ENCODE measurements around the gene BCL3.

Gene BCL3

GRCh38 chr19:44749994-44750393 is 1.5 kb downstream of the BCL3 start:
- TF ChIP-seq CTCF (IDR thresholded peaks at IDR 0.05) = no peak
- Histone ChIP-seq H3K27me3 (no peaks in the 10 kb centered on the region), H3K4me1 (ENCODE audit: control insufficient read depth in 1 of 2, insufficient read depth in 1 of 2, low read depth in 1 of 2, low read length in 1 of 2) (peaks cover 74% of the 10 kb centered on the region in 2 experiments), H3K36me3 (peaks cover 36% of the 10 kb centered on the region), H3K27ac (peak overlapping the region; percentile 100), H3K4me3 (ENCODE audit: low read depth in 1 of 2, low read length in 1 of 2) (peak overlapping the region; percentile 85 to 97), H3K9me3 (no peaks in the 10 kb centered on the region)

DNA sequence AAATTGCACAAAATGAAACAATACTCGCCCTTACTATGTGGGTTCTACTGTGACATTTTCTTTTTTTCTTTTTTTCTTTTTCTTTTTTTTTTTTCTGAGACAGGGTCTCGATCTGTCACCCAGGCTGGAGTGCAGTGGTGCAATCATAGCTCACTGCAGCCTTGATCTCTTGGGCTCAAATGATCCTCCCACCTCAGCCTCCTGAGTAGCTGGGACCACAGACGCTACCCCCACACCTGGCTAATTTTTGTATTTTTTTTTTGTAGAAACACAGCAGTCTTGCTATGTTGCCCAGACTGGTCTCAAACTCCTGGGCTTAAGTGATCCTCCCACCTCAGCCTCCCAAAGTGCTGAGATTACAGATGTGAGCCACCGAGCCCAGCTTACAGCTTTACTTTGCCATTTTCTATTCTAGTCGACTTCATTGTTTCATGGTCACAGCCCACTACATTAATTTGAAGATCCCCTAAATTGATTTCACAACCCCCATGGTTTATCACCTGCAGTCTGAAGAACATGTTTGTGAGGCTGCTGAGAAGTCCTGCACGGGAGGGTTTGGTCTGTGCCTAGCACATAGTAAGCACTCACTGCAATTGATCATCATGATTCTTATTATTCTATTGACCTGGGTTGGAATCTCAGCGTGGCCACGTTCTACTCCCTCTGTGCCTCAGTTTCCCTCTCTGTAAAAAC is 3.8 kb downstream of the BCL3 start:
- Histone ChIP-seq H3K27me3 (no peaks in the 10 kb centered on the region), H3K4me1 (ENCODE audit: control insufficient read depth in 1 of 2, insufficient read depth in 1 of 2, low read depth in 1 of 2, low read length in 1 of 2) (peaks cover 73% of the 10 kb centered on the region in 2 experiments), H3K36me3 (peaks cover 59% of the 10 kb centered on the region), H3K9me3 (no peaks in the 10 kb centered on the region), H3K27ac (peak overlapping the region; percentile 100), H3K4me3 (ENCODE audit: low read depth in 1 of 2, low read length in 1 of 2) (peak overlapping the region; percentile 85 to 97)
- TF ChIP-seq CTCF (IDR thresholded peaks at IDR 0.05) = no peak

GRCh38 chr19:44752816-44753625 is 4.5 kb downstream of the BCL3 start:
- TF ChIP-seq CTCF (IDR thresholded peaks at IDR 0.05) = peak; percentile 34
- Histone ChIP-seq H3K36me3 (peaks cover 66% of the 10 kb centered on the region), H3K27ac (peak overlapping the region; percentile 100), H3K4me3 (ENCODE audit: low read depth in 1 of 2, low read length in 1 of 2) (peak overlapping the region; percentile 85 to 97), H3K27me3 (no peaks in the 10 kb centered on the region), H3K9me3 (no peaks in the 10 kb centered on the region), H3K4me1 (ENCODE audit: control insufficient read depth in 1 of 2, insufficient read depth in 1 of 2, low read depth in 1 of 2, low read length in 1 of 2) (peaks cover 66 to 72% of the 10 kb centered on the region in 2 experiments)

DNA sequence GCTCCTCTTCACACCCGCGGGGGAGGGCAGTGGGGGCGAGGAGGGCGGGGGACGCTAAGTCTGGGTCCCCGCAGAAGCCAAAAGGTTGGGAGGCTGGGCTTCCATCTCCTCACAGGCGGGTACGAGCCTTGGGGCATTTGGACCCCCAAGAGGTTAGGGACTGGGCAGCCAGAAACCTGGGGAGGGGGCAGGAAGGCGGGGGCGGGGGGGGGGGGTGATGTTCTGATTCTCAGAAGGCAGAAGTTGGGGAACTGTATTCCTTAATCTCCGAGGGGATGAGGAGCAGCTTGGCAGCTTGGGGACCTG is 5.1 kb downstream of the BCL3 start:
- Histone ChIP-seq H3K36me3 (peaks cover 72% of the 10 kb centered on the region), H3K9me3 (no peaks in the 10 kb centered on the region), H3K27me3 (no peaks in the 10 kb centered on the region), H3K27ac (peak overlapping the region; percentile 100), H3K4me1 (ENCODE audit: control insufficient read depth in 1 of 2, insufficient read depth in 1 of 2, low read depth in 1 of 2, low read length in 1 of 2) (peaks cover 65 to 76% of the 10 kb centered on the region in 2 experiments), H3K4me3 (ENCODE audit: low read depth in 1 of 2, low read length in 1 of 2) (peak overlapping the region; percentile 85 to 97)
- TF ChIP-seq CTCF (IDR thresholded peaks at IDR 0.05) = no peak

GRCh38 chr19:44753932-44754749 is 5.6 kb downstream of the BCL3 start:
- peak overlapping the region; percentile 100 for H3K27ac ChIP-seq
- H3K4me3 ChIP-seq (ENCODE audit: low read depth in 1 of 2, low read length in 1 of 2) = peak overlapping the region; percentile 85 to 97
- H3K27me3 ChIP-seq = no peaks in the 10 kb centered on the region
- peaks cover 67 to 76% of the 10 kb centered on the region in 2 experiments for H3K4me1 ChIP-seq (ENCODE audit: control insufficient read depth in 1 of 2, insufficient read depth in 1 of 2, low read depth in 1 of 2, low read length in 1 of 2)
- TF ChIP-seq CTCF (IDR thresholded peaks at IDR 0.05) = peak; percentile 36
- peaks cover 78% of the 10 kb centered on the region for H3K36me3 ChIP-seq
- no peaks in the 10 kb centered on the region for H3K9me3 ChIP-seq
